IMR-90 (cell line): ENCODE results near the gene SNTN. TPM values are rescaled to one million over a fixed set of nuclear protein-coding genes. Genes with fewer than 3 reads are reported as not detected.

Experiments used
- ATAC-seq: fragments of 200-7000 bp; cut with Tn5 transposase; 2 replicates; pipeline ENCODE4 v1.9.1; 2020; ENCODE audit warnings: low read depth, mild to moderate bottlenecking, moderate library complexity
- BruUV-seq: library from RNA; stranded (reverse); fragments of 400-500 nt; replicated peaks from 2 replicates; lab custom pipeline; 2021; lab: Mats Ljungman, UMichigan
- CTCF ChIA-PET: fragments of 300-600 bp; formaldehyde crosslinking; extraction: SDS; loops from one replicate; lab custom pipeline; 2021; ENCODE audit warnings: antibody characterized with exemption; lab: Yijun Ruan, JAX
- POLR2A ChIA-PET: fragments of 300-600 bp; sonication (Branson Sonifier 250); formaldehyde crosslinking; loops from one replicate; lab custom pipeline; 2022; ENCODE audit warnings: antibody characterized with exemption; ENCODE audit not compliant: unreplicated experiment; lab: Charles Lee
- DNase-seq: peaks from one replicate; pipeline ENCODE4 v3.0.0; 2013
- H2AFZ ChIP-seq: replicated peaks from 2 replicates; pipeline ENCODE3; 2013; ENCODE audit warnings: low read length, mild to moderate bottlenecking; ENCODE audit not compliant: poor library complexity
- H2AK5ac ChIP-seq: 2 replicates; pipeline ENCODE4 v1.6.1; 2013; ENCODE audit warnings: low read depth, low read length, inconsistent platforms
- H2AK9ac ChIP-seq: replicated peaks from 2 replicates; pipeline ENCODE3; 2013; ENCODE audit warnings: mild to moderate bottlenecking, low read depth, low read length, moderate library complexity; ENCODE audit not compliant: poor library complexity
- H2BK120ac ChIP-seq: 2 replicates; pipeline ENCODE4 v1.6.1; 2013; ENCODE audit warnings: low read depth, low read length, inconsistent platforms
- H2BK15ac ChIP-seq: 3 replicates; pipeline ENCODE4 v1.6.1; 2013; ENCODE audit warnings: low read depth, low read length, inconsistent platforms
- H2BK20ac ChIP-seq: 2 replicates; pipeline ENCODE4 v1.6.1; 2013; ENCODE audit warnings: low read depth, mild to moderate bottlenecking, inconsistent platforms, low read length, moderate library complexity
- H2BK5ac ChIP-seq: 2 replicates; pipeline ENCODE4 v1.6.1; 2013; ENCODE audit warnings: mild to moderate bottlenecking, low read depth, low read length, inconsistent platforms; ENCODE audit not compliant: poor library complexity, severe bottlenecking
- H3K14ac ChIP-seq: replicated peaks from 2 replicates; pipeline ENCODE4 v1.6.1; 2013; ENCODE audit warnings: low read depth, low read length, inconsistent platforms
- H3K18ac ChIP-seq: 2 replicates; pipeline ENCODE4 v1.6.1; 2013; ENCODE audit warnings: low read depth, low read length, control low read depth
- H3K23ac ChIP-seq: 2 replicates; pipeline ENCODE4 v1.6.1; 2013; ENCODE audit warnings: low read depth, low read length, inconsistent platforms
- H3K27ac ChIP-seq: 2 replicates; pipeline ENCODE4 v1.5.1; 2013; ENCODE audit warnings: mild to moderate bottlenecking, control low read depth, low read length; ENCODE audit not compliant: insufficient read depth
- H3K27me3 ChIP-seq: 2 replicates; pipeline ENCODE4 v1.6.1; 2013; ENCODE audit warnings: low read length; ENCODE audit not compliant: control insufficient read depth, insufficient read depth
- H3K36me3 ChIP-seq: 2 replicates; pipeline ENCODE4 v1.6.1; 2013; ENCODE audit warnings: low read length, mixed read lengths; ENCODE audit not compliant: control insufficient read depth, insufficient read depth
- H3K4ac ChIP-seq: 2 replicates; pipeline ENCODE4 v1.6.1; 2013; ENCODE audit warnings: low read depth, low read length, inconsistent platforms
- H3K4me1 ChIP-seq: 2 replicates; pipeline ENCODE4 v1.6.1; 2013; ENCODE audit warnings: low read length, mixed read lengths; ENCODE audit not compliant: control insufficient read depth, insufficient read depth
- H3K4me2 ChIP-seq: 2 replicates; pipeline ENCODE4 v1.6.1; 2013; ENCODE audit warnings: low read depth, mild to moderate bottlenecking, control low read depth, low read length, moderate library complexity
- H3K4me3 ChIP-seq: 2 replicates; pipeline ENCODE4 v1.5.1; 2013; ENCODE audit warnings: low read depth, mild to moderate bottlenecking, control low read depth, low read length, moderate library complexity; ENCODE audit not compliant: insufficient read depth
- H3K56ac ChIP-seq: 2 replicates; pipeline ENCODE4 v1.6.1; 2013; ENCODE audit warnings: low read length, inconsistent platforms; ENCODE audit not compliant: insufficient read depth; ENCODE audit errors: extremely low read depth
- H3K79me1 ChIP-seq, 2 experiments: 2 replicates each; pipeline ENCODE4 v1.6.1; 2013; ENCODE audit warnings: low read length in 2 of 2, inconsistent platforms in 1 of 2, low read depth in 1 of 2
- H3K9ac ChIP-seq: 2 replicates; pipeline ENCODE4 v1.6.1; 2013; ENCODE audit warnings: low read depth, low read length, control low read depth
- H3K9me1 ChIP-seq: 2 replicates; pipeline ENCODE4 v1.6.1; 2013; ENCODE audit warnings: low read length, inconsistent platforms; ENCODE audit not compliant: insufficient read depth
- H3K9me3 ChIP-seq: 2 replicates; pipeline ENCODE4 v1.6.1; 2013; ENCODE audit warnings: low read length; ENCODE audit not compliant: control insufficient read depth, insufficient read depth
- H4K20me1 ChIP-seq: 2 replicates; pipeline ENCODE4 v1.6.1; 2013; ENCODE audit warnings: low read length, inconsistent platforms; ENCODE audit not compliant: insufficient read depth
- H4K5ac ChIP-seq: 2 replicates; pipeline ENCODE4 v1.6.1; 2013; ENCODE audit warnings: mild to moderate bottlenecking, low read depth, low read length, control low read depth
- H4K8ac ChIP-seq, 2 experiments: 2 replicates each; pipeline ENCODE4 v1.6.1; 2013; ENCODE audit warnings: low read depth in 2 of 2, low read length in 2 of 2, control low read depth in 1 of 2, inconsistent platforms in 1 of 2
- H4K91ac ChIP-seq: 2 replicates; pipeline ENCODE4 v1.6.1; 2013; ENCODE audit warnings: low read depth, low read length, inconsistent platforms; ENCODE audit not compliant: insufficient read depth
- BHLHE40 ChIP-seq: fragments of 150-350 bp; IDR thresholded peaks from 2 replicates; pipeline ENCODE4 v1.6.1; 2016; ENCODE audit warnings: mild to moderate bottlenecking, low read depth, low read length
- CEBPB ChIP-seq: IDR thresholded peaks from 2 replicates; pipeline ENCODE4 v1.6.1; 2012; ENCODE audit warnings: low read depth, low read length, improper control_type of control experiment
- CHD1 ChIP-seq: IDR thresholded peaks from 2 replicates; pipeline ENCODE4 v1.6.1; 2012; ENCODE audit warnings: low read depth, low read length, improper control_type of control experiment
- MAFK ChIP-seq: IDR thresholded peaks from 2 replicates; pipeline ENCODE4 v1.6.1; 2012; ENCODE audit warnings: low read depth, low read length, improper control_type of control experiment
- MXI1 ChIP-seq: IDR thresholded peaks from 2 replicates; pipeline ENCODE4 v1.6.1; 2012; ENCODE audit warnings: low read depth, mild to moderate bottlenecking, low read length, moderate library complexity, borderline replicate concordance
- NFE2L2 ChIP-seq: fragments of 150-350 bp; IDR thresholded peaks from 2 replicates; pipeline ENCODE4 v1.6.1; 2016; ENCODE audit warnings: low read depth, mild to moderate bottlenecking, low read length
- POLR2A ChIP-seq: IDR thresholded peaks from 2 replicates; pipeline ENCODE4 v1.6.1; 2012; ENCODE audit warnings: mild to moderate bottlenecking, low read depth, low read length
- RAD21 ChIP-seq: IDR thresholded peaks from 2 replicates; pipeline ENCODE4 v1.6.1; 2012; ENCODE audit warnings: low read length, improper control_type of control experiment
- RFX5 ChIP-seq: IDR thresholded peaks from 2 replicates; pipeline ENCODE4 v1.8.0; 2012; ENCODE audit warnings: low read depth, mild to moderate bottlenecking, low read length, moderate library complexity
- SMC3 ChIP-seq: fragments of 150-350 bp; IDR thresholded peaks from 2 replicates; pipeline ENCODE4 v1.6.1; 2016; ENCODE audit warnings: low read depth, mild to moderate bottlenecking, antibody characterized with exemption, low read length, moderate library complexity
- WGBS, 2 experiments: methylation state at CpG; one replicate each; pipeline versions ENCODE4 v1.1.5 to v1.1.7; 2013; ENCODE audit warnings: missing lambda C conversion rate in 2 of 2; ENCODE audit not compliant: insufficient read length in 1 of 2; ENCODE audit errors: extremely low coverage in 2 of 2; 5-methylcytosine and 5-hydroxymethylcytosine counted together
- dilution Hi-C: fragments of 300-500 bp; cut with HindIII; formaldehyde crosslinking; loops from one replicate; pipeline ENCODE4 v1.14.3; 2018; ENCODE audit warnings: low sequenced_read_pairs; ENCODE audit not compliant: unreplicated experiment
- in situ Hi-C: fragments of 300-500 bp; cut with MboI; formaldehyde crosslinking; loops from 3 replicates; pipeline ENCODE4 v1.14.3; 2019; ENCODE audit warnings: low sequenced_read_pairs, inconsistent platforms, mixed read lengths
- intact Hi-C: fragments of 100-400 bp; cut with micrococcal nuclease; formaldehyde crosslinking; loops from 2 replicates; pipeline ENCODE4 v1.10.0; 2022
- polyA plus RNA-seq, 3 experiments: library from polyadenylated mRNA; depleted of rRNA; stranded (reverse); fragments of >200 nt; gene quantifications; 2 replicates each; pipeline ENCODE4 v1.2.3, GENCODE V29; 2012; ENCODE audit warnings: low replicate concordance in 1 of 3
- total RNA-seq: library from RNA; depleted of rRNA; stranded (reverse); fragments of >200 nt; gene quantifications from 2 replicates; pipeline ENCODE4 v1.2.3, GENCODE V29; 2012
- TF ChIP-seq, protein P1 (sequence below): fragments of 150-350 bp; IDR thresholded peaks from 2 replicates; pipeline ENCODE4 v1.6.1; 2016; ENCODE audit warnings: low read depth, mild to moderate bottlenecking, low read length, moderate library complexity, borderline replicate concordance
- TF ChIP-seq, protein P2 (sequence below): conservative IDR thresholded peaks from 2 replicates; pipeline ENCODE4 v1.5.1; 2012; ENCODE audit warnings: mild to moderate bottlenecking, low read depth, low read length, improper control_type of control experiment
- TF ChIP-seq, protein P3 (sequence below): fragments of 150-350 bp; IDR thresholded peaks from 2 replicates; pipeline ENCODE4 v1.6.1; 2017; ENCODE audit warnings: mild to moderate bottlenecking, antibody characterized with exemption, low read length, low read depth

The SNTN gene
- total and polyA plus RNA-seq, 2 of the 4 experiments (the other 2 are of a cell fraction), result not detected

DNA sequence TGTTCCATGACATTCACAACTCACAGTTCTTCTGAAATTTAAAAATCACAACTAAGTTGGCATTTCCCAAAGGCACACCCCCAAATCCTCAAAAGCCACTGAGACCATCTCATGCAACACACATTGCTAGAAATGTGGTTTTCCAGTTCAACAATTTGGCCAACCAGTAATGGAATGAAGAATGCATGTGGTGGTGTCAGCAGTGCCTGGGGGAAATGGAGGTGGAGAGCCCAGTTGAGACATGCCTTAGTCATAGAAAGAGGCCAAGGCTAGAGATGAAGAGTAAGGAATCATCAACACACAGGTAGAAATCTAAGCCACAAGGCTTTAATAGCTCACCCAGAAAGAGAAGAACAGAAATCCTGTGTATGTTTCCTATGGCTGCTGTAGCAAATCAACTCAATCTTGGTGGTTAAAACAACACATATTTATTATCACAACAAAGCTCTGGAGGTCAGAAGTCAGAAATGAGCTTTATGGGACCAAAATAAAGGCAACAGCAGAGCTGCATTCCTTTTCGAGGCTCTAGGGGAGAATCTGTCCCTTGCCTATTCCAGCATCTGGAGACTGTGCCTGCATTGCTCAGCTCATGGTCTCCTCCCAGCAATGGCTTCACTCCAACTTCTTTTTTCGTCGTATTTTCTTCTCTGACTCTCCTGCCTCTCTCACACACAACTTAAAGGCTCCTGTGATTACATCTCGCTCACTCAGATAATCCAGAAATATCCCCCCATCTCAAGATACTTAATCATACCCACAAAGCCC is 54.0 kb downstream of the SNTN start:
- Histone ChIP-seq H2BK120ac (no peak overlapping the region), H3K9ac (no peak overlapping the region), H3K36me3 (no peaks in the 10 kb centered on the region), H3K4me2 (no peak overlapping the region), H3K4me3 (no peak overlapping the region), H3K9me3 (no peaks in the 10 kb centered on the region), H2BK20ac (no peak overlapping the region), H3K27me3 (no peaks in the 10 kb centered on the region), H3K4ac (no peak overlapping the region), H3K79me1 (no peaks in the 10 kb centered on the region), H4K5ac (no peak overlapping the region), H2BK5ac (no peak overlapping the region), H4K91ac (no peak overlapping the region), H3K23ac (no peak overlapping the region), H3K18ac (no peak overlapping the region), H2AK5ac (no peak overlapping the region), H4K20me1 (no peaks in the 10 kb centered on the region), H3K9me1 (no peaks in the 10 kb centered on the region), H3K14ac (no peak overlapping the region), H2AFZ (no peak overlapping the region), H3K4me1 (no peaks in the 10 kb centered on the region), H3K27ac (no peak overlapping the region), H4K8ac (no peak overlapping the region), H2BK15ac (no peak overlapping the region), H3K56ac (no peak overlapping the region), H2AK9ac (no peak overlapping the region)
- in situ Hi-C loops, result no loop called here
- no peak for ATAC-seq
- WGBS, 2 experiments, result 46% methylated on average over 4 of the region's 4 CpGs; no CpG with 5 or more reads in 1 of the 2 experiments
- no TSS peak for BruUV-seq
- DNase-seq, result no peak
- TF ChIP-seq MAFK (no peak), BHLHE40 (no peak), MXI1 (no peak), SMC3 (no peak), RAD21 (no peak), POLR2A (no peak), CEBPB (no peak), NFE2L2 (no peak), CHD1 (no peak), RFX5 (no peak)
- TF ChIP-seq, protein P1, sequence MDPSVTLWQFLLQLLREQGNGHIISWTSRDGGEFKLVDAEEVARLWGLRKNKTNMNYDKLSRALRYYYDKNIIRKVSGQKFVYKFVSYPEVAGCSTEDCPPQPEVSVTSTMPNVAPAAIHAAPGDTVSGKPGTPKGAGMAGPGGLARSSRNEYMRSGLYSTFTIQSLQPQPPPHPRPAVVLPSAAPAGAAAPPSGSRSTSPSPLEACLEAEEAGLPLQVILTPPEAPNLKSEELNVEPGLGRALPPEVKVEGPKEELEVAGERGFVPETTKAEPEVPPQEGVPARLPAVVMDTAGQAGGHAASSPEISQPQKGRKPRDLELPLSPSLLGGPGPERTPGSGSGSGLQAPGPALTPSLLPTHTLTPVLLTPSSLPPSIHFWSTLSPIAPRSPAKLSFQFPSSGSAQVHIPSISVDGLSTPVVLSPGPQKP, result no peak
- TF ChIP-seq, protein P2, sequence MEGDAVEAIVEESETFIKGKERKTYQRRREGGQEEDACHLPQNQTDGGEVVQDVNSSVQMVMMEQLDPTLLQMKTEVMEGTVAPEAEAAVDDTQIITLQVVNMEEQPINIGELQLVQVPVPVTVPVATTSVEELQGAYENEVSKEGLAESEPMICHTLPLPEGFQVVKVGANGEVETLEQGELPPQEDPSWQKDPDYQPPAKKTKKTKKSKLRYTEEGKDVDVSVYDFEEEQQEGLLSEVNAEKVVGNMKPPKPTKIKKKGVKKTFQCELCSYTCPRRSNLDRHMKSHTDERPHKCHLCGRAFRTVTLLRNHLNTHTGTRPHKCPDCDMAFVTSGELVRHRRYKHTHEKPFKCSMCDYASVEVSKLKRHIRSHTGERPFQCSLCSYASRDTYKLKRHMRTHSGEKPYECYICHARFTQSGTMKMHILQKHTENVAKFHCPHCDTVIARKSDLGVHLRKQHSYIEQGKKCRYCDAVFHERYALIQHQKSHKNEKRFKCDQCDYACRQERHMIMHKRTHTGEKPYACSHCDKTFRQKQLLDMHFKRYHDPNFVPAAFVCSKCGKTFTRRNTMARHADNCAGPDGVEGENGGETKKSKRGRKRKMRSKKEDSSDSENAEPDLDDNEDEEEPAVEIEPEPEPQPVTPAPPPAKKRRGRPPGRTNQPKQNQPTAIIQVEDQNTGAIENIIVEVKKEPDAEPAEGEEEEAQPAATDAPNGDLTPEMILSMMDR, result no peak
- TF ChIP-seq, protein P3, sequence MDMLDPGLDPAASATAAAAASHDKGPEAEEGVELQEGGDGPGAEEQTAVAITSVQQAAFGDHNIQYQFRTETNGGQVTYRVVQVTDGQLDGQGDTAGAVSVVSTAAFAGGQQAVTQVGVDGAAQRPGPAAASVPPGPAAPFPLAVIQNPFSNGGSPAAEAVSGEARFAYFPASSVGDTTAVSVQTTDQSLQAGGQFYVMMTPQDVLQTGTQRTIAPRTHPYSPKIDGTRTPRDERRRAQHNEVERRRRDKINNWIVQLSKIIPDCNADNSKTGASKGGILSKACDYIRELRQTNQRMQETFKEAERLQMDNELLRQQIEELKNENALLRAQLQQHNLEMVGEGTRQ, result no peak
- CTCF ChIA-PET, result no interaction called here
- intact Hi-C loops, result no loop called here
- POLR2A ChIA-PET, result no interaction called here
- dilution Hi-C loops, result no loop called here
